HepG2 (cell line): Measurements from ENCODE around the gene COMMD10. TPM values are rescaled to one million over a fixed set of nuclear protein-coding genes. Genes with fewer than 3 reads are reported as not detected.
A peak's percentile ranks its signal among the peaks of the same experiment; 100 is the strongest.

Source experiments
- ATAC-seq: fragments of 200-7000 bp; cut with Tn5 transposase; 3 replicates; pipeline ENCODE4 v1.9.1; 2020; ENCODE audit warnings: mild to moderate bottlenecking, moderate library complexity
- BruUV-seq: library from RNA; stranded (reverse); fragments of 400-500 nt; replicated peaks from 2 replicates; lab custom pipeline; 2021; lab: Mats Ljungman, UMichigan
- CTCF ChIA-PET: fragments of 300-600 bp; formaldehyde crosslinking; extraction: SDS; loops from one replicate; lab custom pipeline; 2021; ENCODE audit warnings: low total read pairs, inconsistent platforms, low intra/inter-chr PET ratio; lab: Yijun Ruan, JAX
- POLR2A ChIA-PET: fragments of 350-600 bp; sonication (Branson Sonifier 250); formaldehyde crosslinking; loops from one replicate; lab custom pipeline; 2020; ENCODE audit warnings: antibody characterized with exemption, inconsistent platforms; lab: Yijun Ruan, JAX
- DNase-seq: peaks from one replicate; pipeline ENCODE4 v3.0.0-alpha.2; 2015; ENCODE audit warnings: low spot score
- FAIRE-seq: peaks from 3 replicates; lab custom pipeline; 2011; peaks lifted over from hg19 to GRCh38; lab: Jason Lieb, UNC
- H2AFZ ChIP-seq: one replicate; pipeline ENCODE4 v1.6.1; 2011; ENCODE audit warnings: low read length, inconsistent platforms
- H3K27ac ChIP-seq: fragments of 300-600 bp; 3 replicates; pipeline ENCODE4 v1.8.0; 2011; ENCODE audit warnings: mixed run types, mild to moderate bottlenecking, mixed read lengths, low read length, inconsistent platforms; ENCODE audit not compliant: insufficient read depth; ENCODE audit errors: extremely low read length
- H3K27me3 ChIP-seq, 2 experiments: fragments of 200-600 bp in 1 of 2; 2 replicates in 1 of 2; 3 replicates in 1 of 2; pipeline versions ENCODE4 v1.6.0 to v1.8.0; 2011; ENCODE audit warnings: low read length in 2 of 2, mild to moderate bottlenecking in 2 of 2, moderate library complexity in 2 of 2, inconsistent platforms in 1 of 2; ENCODE audit not compliant: insufficient read depth in 2 of 2, control insufficient read depth in 1 of 2
- H3K36me3 ChIP-seq, 2 experiments: fragments of 200-600 bp in 1 of 2; replicated peaks in 1 of 2; 2 replicates in 1 of 2; 3 replicates in 1 of 2; pipeline versions ENCODE4 v1.5.1 to v1.8.0; 2011; ENCODE audit warnings: low read length in 2 of 2, inconsistent platforms in 1 of 2; ENCODE audit not compliant: insufficient read depth in 2 of 2, control insufficient read depth in 1 of 2
- H3K4me1 ChIP-seq: 2 replicates; pipeline ENCODE4 v1.5.1; 2012; ENCODE audit warnings: low read length, inconsistent platforms; ENCODE audit not compliant: insufficient read depth
- H3K4me2 ChIP-seq: 2 replicates; pipeline ENCODE4 v1.6.0; 2011; ENCODE audit warnings: low read depth, low read length, inconsistent platforms
- H3K4me3 ChIP-seq, 3 experiments: fragments of 200-600 bp in 1 of 3; sonication (generic), shearing (Covaris generic) in 1 of 3; replicated peaks in 1 of 3; 2 replicates each; pipeline ENCODE4 v1.5.1; 2011 to 2016; ENCODE audit warnings: low read length in 3 of 3, inconsistent platforms in 2 of 3, low read depth in 2 of 3, mild to moderate bottlenecking in 2 of 3, control low read depth in 1 of 3, mixed read lengths in 1 of 3; ENCODE audit not compliant: insufficient read depth in 1 of 3
- H3K79me2 ChIP-seq: one replicate; pipeline ENCODE4 v1.6.1; 2011; ENCODE audit warnings: low read length, inconsistent platforms; ENCODE audit not compliant: insufficient read depth
- H3K9ac ChIP-seq: 2 replicates; pipeline ENCODE4 v1.6.0; 2011; ENCODE audit warnings: mild to moderate bottlenecking, low read depth, low read length, inconsistent platforms; ENCODE audit not compliant: insufficient read depth
- H3K9me3 ChIP-seq: 2 replicates; pipeline ENCODE4 v1.5.1; 2012; ENCODE audit warnings: mild to moderate bottlenecking, low read length
- H4K20me1 ChIP-seq: 2 replicates; pipeline ENCODE4 v1.6.0; 2011; ENCODE audit warnings: inconsistent platforms, mild to moderate bottlenecking, low read length, moderate library complexity; ENCODE audit not compliant: insufficient read depth
- HOXA9 ChIP-seq: sonication (generic); formaldehyde crosslinking; IDR thresholded peaks from 2 replicates; pipeline ENCODE4 v1.8.1; 2022; ENCODE audit warnings: missing genetic modification reagents, mild to moderate bottlenecking, moderate library complexity, borderline replicate concordance
- KLF11 ChIP-seq: IDR thresholded peaks from 2 replicates; pipeline ENCODE4 v1.6.1; 2016; ENCODE audit warnings: missing compliant biosample characterization
- TP53 ChIP-seq: sonication (generic); formaldehyde crosslinking; conservative IDR thresholded peaks from 2 replicates; pipeline ENCODE4 v1.4.0; 2020; ENCODE audit warnings: missing genetic modification reagents
- ZNF318 ChIP-seq: sonication (generic); formaldehyde crosslinking; IDR thresholded peaks from 2 replicates; pipeline ENCODE4 v1.4.0; 2020; ENCODE audit warnings: mild to moderate bottlenecking, missing genetic modification reagents
- ZNF607 ChIP-seq: sonication (generic); formaldehyde crosslinking; IDR thresholded peaks from 2 replicates; pipeline ENCODE4 v1.5.1; 2020; ENCODE audit warnings: missing genetic modification reagents, mild to moderate bottlenecking, borderline replicate concordance
- ZSCAN22 ChIP-seq: sonication (generic); formaldehyde crosslinking; IDR thresholded peaks from 2 replicates; pipeline ENCODE4 v1.4.0; 2020; ENCODE audit warnings: mild to moderate bottlenecking, missing genetic modification reagents
- WGBS: methylation state at CpG from one replicate; pipeline ENCODE4 v1.1.6; 2017; ENCODE audit warnings: low lambda C conversion rate; 5-methylcytosine and 5-hydroxymethylcytosine counted together
- in situ Hi-C: cut with HindIII; loops from 2 replicates; pipeline ENCODE4 v1.10.0; 2017; ENCODE audit warnings: low pct_unique_long_range_greater_than_20kb; ENCODE audit not compliant: extremely low pct_ligation_motif_present
- intact Hi-C: fragments of 100-400 bp; cut with micrococcal nuclease; formaldehyde crosslinking; loops from one replicate; pipeline ENCODE4 v1.10.0; 2022; ENCODE audit not compliant: unreplicated experiment
- polyA plus RNA-seq, 8 experiments: library from polyadenylated mRNA; depleted of rRNA in 3 of 8; stranded (reverse) in 7 of 8; unstranded in 1 of 8; fragments of >200 nt; fragmentation: Illumina TruSeq in 4 of 8; extraction: Trizol in 4 of 8; gene quantifications; 2 replicates each; pipeline versions ENCODE4 v1.2.1 to v1.2.3, GENCODE V29; 2011 to 2016; ENCODE audit warnings: low read depth in 4 of 8, missing spikeins in 1 of 8, mixed read lengths in 1 of 8; ENCODE audit not compliant: insufficient read depth in 1 of 8
- total RNA-seq, 5 experiments: library from RNA; depleted of rRNA; stranded (reverse); fragments of >200 nt; fragmentation: Illumina TruSeq; extraction: Trizol; gene quantifications; 2 replicates each; pipeline ENCODE4 v1.2.3, GENCODE V29; 2016; ENCODE audit warnings: low read depth in 1 of 5
- TF ChIP-seq, protein P1 (sequence below): sonication (generic); formaldehyde crosslinking; IDR thresholded peaks from 2 replicates; pipeline ENCODE4 v1.4.0; 2020; ENCODE audit warnings: missing genetic modification reagents, borderline replicate concordance
- TF ChIP-seq, protein P2 (sequence below), 2 experiments: IDR thresholded peaks; 2 replicates each; pipeline ENCODE4 v1.6.1; 2011 to 2012; ENCODE audit warnings: low read length in 2 of 2, borderline replicate concordance in 1 of 2, low read depth in 1 of 2, mild to moderate bottlenecking in 1 of 2, moderate library complexity in 1 of 2

COMMD10 gene
- total and polyA plus RNA-seq, 2 of the 13 experiments (the other 11 are each of a cell fraction or from before 2014, with no cell fraction given), result 16.9 to 39.3 TPM

GRCh38 chr5:116248432-116248831, 163.6 kb downstream of the COMMD10 start:
- FAIRE-seq (no peak), DNase-seq (peak; percentile 3), ATAC-seq (no peak; the same call in 2 of the 3 replicates)
- POLR2A ChIA-PET, result no interaction called here
- WGBS, result 91% methylated on average over 3 of the region's 3 CpGs
- H3K27ac ChIP-seq, result no peak overlapping the region
- no peaks in the 10 kb centered on the region for H3K4me1 ChIP-seq
- no peak overlapping the region for H3K9ac ChIP-seq
- no peaks in the 10 kb centered on the region for H3K27me3 ChIP-seq
- in situ Hi-C loops, result no loop called here
- no peaks in the 10 kb centered on the region for H4K20me1 ChIP-seq
- no peak overlapping the region for H3K4me3 ChIP-seq
- H2AFZ ChIP-seq, result no peak overlapping the region
- CTCF ChIA-PET, result no interaction called here
- intact Hi-C loops, result no loop called here
- no TSS peak for BruUV-seq
- 0 out of 2 replicates have a peak, but pooled peaks cover 6% of the 10 kb centered on the region for H3K9me3 ChIP-seq
- H3K79me2 ChIP-seq, result no peaks in the 10 kb centered on the region
- H3K36me3 ChIP-seq, result no peaks in the 10 kb centered on the region
- no peak overlapping the region for H3K4me2 ChIP-seq
- TF ChIP-seq, protein P1, sequence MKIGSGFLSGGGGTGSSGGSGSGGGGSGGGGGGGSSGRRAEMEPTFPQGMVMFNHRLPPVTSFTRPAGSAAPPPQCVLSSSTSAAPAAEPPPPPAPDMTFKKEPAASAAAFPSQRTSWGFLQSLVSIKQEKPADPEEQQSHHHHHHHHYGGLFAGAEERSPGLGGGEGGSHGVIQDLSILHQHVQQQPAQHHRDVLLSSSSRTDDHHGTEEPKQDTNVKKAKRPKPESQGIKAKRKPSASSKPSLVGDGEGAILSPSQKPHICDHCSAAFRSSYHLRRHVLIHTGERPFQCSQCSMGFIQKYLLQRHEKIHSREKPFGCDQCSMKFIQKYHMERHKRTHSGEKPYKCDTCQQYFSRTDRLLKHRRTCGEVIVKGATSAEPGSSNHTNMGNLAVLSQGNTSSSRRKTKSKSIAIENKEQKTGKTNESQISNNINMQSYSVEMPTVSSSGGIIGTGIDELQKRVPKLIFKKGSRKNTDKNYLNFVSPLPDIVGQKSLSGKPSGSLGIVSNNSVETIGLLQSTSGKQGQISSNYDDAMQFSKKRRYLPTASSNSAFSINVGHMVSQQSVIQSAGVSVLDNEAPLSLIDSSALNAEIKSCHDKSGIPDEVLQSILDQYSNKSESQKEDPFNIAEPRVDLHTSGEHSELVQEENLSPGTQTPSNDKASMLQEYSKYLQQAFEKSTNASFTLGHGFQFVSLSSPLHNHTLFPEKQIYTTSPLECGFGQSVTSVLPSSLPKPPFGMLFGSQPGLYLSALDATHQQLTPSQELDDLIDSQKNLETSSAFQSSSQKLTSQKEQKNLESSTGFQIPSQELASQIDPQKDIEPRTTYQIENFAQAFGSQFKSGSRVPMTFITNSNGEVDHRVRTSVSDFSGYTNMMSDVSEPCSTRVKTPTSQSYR, result no peak
- no peak for TF ChIP-seq ZNF318
- TF ChIP-seq, protein P2, sequence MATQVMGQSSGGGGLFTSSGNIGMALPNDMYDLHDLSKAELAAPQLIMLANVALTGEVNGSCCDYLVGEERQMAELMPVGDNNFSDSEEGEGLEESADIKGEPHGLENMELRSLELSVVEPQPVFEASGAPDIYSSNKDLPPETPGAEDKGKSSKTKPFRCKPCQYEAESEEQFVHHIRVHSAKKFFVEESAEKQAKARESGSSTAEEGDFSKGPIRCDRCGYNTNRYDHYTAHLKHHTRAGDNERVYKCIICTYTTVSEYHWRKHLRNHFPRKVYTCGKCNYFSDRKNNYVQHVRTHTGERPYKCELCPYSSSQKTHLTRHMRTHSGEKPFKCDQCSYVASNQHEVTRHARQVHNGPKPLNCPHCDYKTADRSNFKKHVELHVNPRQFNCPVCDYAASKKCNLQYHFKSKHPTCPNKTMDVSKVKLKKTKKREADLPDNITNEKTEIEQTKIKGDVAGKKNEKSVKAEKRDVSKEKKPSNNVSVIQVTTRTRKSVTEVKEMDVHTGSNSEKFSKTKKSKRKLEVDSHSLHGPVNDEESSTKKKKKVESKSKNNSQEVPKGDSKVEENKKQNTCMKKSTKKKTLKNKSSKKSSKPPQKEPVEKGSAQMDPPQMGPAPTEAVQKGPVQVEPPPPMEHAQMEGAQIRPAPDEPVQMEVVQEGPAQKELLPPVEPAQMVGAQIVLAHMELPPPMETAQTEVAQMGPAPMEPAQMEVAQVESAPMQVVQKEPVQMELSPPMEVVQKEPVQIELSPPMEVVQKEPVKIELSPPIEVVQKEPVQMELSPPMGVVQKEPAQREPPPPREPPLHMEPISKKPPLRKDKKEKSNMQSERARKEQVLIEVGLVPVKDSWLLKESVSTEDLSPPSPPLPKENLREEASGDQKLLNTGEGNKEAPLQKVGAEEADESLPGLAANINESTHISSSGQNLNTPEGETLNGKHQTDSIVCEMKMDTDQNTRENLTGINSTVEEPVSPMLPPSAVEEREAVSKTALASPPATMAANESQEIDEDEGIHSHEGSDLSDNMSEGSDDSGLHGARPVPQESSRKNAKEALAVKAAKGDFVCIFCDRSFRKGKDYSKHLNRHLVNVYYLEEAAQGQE (IDR thresholded peaks at IDR 0.05; ENCODE audit: borderline replicate concordance in 1 of 2, low read depth in 1 of 2, low read length in 2 of 2), result no peak
- TF ChIP-seq HOXA9 (CRISPR knock-in tag), result no peak
- TF ChIP-seq KLF11 (CRISPR knock-in tag), result no peak
- no peak for TF ChIP-seq ZNF607 (CRISPR knock-in tag)
- no peak for TF ChIP-seq TP53 (CRISPR knock-in tag)
- TF ChIP-seq ZSCAN22 (CRISPR knock-in tag), result no peak
